Effector CD4-positive, alpha-beta T cell (primary cell): Measurements from ENCODE around the gene RPS6KB1.
"Not testable (repeated sequence)": the region's sequence is repeated elsewhere in the genome, so short reads cannot be mapped to it uniquely, and the experiment has no call there.

Source experiments
- DNase-seq: peaks from one replicate; pipeline ENCODE4 v3.0.0-alpha.2; 2020
- total RNA-seq: gene quantifications from one replicate; lab custom pipeline; 2026; lab: John Stamatoyannopoulos, UW

Gene RPS6KB1
- total RNA-seq, result 164 reads per million, percentile 90 among the genes with 10 or more reads in this experiment

GRCh38 chr17:59892924-59893675 is at the start of gene RPS6KB1, which contains the start of gene TUBD1:
RPS6KB1 (plus strand) TSS chr17:59893121; CDS start chr17:59893185, 64 bp downstream.
TUBD1 (minus strand) TSS chr17:59892943; CDS start chr17:59891002, 1,941 bp downstream.
- peak; percentile 96 for DNase-seq

DNA sequence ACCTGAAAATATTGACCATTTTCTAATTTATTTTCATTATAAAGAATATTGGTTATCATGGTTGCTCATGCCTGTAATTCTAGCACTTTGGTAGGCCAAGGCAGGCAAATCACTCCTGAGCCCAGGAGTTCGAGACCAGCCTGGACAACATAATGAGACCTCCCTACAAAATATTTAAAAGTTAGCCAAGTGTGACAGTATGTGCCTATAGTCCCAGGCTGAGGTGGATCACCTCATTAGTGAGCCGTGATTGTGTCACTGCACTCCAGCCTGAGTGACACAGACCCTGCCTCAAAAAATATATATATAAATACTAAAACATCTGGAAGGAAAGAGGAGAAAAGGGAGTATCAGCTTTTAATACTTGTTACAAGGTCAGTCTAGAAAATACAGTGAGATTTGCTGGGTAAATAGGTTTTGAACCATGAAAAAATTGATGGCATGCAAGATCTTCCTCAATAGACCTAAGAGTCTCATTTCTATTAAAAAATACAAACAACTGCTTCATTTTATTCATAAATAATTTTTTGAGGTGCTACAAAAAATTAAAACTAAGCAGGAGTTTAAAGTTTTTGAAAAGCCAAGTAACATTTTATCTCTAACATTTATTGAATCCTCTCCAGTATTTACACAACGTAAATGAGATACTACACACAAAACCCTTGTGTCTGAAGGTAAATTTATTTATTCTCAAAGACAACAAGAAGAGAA is 47.9 kb upstream of the RPS6KB1 start:
- DNase-seq, result no peak

DNA sequence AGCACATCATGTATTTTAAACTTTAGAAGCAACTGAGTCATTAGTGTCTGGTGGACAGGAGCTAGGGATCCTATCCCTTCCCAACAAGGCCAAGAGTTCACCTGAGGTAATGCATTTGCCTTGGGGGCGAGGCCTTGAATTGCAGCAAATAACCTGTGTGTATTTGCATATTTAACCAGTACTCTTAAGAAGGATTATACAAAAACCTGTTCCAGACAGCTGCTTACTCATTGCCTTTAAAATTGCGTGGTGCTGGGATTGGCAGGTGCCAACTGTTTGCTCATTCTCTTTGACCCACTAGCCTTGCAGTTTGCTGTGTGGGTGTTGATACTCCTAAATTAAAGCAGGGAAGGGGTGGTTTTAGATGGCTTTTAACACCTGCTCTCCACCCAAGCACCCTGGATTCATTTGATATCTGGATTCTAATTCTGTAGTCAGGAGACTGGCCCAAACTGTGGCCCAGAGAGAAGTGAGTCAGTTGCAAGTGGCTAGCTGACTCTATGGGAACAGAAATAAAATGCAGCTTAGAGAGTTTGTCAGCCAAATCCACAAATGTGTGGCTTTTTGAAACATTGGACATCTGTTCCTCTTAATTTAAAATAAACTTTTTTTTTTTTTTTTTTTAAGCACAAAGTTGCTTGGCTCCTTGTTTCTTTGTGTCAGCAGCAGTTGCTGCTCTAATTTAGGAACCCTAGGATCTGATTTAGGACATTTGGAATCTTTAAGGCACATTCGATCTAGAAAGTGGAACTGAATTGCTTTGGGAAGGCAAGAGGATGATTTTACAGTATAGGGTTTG is 47.1 kb upstream of the RPS6KB1 start:
- no peak for DNase-seq

DNA sequence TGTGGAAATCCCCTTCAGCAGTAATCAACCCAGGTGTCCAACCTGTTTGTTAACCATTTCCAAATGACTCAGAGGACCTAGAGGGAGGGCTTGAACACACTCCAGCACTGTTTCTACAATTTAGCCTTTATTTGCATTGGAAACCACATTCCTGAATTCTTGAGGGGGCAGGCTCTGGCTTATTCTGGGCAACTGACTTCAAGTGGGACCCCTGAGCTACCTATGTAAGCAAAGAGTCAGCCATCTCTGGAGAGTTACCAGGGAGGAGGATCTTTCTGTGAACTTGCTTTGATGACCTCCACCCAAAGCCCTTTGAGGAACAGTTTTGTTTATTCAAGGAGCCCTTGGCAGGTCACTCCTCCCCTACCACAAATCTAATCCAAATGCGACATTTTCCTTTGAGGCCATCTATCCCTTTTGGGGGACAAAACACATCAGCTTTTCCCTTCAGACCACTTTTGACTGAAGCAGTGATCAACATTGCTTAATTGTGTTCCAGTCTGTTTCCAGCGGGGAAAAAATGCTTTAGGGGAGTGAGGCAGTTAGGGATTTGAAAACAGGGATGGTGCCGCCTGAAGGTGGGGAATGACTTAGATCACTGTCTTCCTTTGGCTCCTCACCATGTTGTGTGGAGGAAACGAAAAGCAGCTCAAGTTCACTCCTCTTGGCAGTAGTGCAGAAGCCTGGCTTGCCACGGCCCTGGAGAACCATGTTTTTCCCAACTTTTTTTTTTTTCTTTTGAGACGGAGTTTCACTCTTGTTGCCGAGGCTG is 46.3 kb upstream of the RPS6KB1 start:
- DNase-seq, result no peak

- DNase-seq, result no peak
These were observed 44.6 kb upstream of the RPS6KB1 start for GRCh38 chr17:59848385-59848668.

GRCh38 chr17:59848778-59849177 is 44.1 kb upstream of the RPS6KB1 start:
- no peak for DNase-seq

DNA sequence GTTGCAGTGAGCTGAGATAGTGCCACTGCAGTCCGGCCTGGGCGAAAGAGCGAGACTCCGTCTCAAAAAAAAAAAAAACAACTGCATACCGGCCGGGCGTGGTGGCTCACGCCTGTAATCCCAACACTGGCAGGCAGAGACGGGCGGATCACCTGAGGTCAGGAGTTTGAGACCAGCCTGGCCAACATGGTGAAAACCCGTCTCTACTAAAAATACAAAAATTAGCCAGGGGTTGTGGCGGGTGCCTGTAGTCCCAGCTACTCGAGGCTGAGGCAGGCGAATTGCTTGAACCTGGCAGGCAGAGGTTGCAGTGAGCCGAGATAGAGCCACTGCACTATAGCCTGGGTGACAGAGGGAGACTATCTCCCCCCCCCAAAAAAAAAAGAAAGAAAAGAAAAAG is 42.6 kb upstream of the RPS6KB1 start:
- not testable (repeated sequence) for DNase-seq

- DNase-seq, result no peak
These were observed 41.2 kb upstream of the RPS6KB1 start for GRCh38 chr17:59851439-59852375.

- not testable (repeated sequence) for DNase-seq
These were observed 40.1 kb upstream of the RPS6KB1 start for GRCh38 chr17:59852847-59853167.

DNA sequence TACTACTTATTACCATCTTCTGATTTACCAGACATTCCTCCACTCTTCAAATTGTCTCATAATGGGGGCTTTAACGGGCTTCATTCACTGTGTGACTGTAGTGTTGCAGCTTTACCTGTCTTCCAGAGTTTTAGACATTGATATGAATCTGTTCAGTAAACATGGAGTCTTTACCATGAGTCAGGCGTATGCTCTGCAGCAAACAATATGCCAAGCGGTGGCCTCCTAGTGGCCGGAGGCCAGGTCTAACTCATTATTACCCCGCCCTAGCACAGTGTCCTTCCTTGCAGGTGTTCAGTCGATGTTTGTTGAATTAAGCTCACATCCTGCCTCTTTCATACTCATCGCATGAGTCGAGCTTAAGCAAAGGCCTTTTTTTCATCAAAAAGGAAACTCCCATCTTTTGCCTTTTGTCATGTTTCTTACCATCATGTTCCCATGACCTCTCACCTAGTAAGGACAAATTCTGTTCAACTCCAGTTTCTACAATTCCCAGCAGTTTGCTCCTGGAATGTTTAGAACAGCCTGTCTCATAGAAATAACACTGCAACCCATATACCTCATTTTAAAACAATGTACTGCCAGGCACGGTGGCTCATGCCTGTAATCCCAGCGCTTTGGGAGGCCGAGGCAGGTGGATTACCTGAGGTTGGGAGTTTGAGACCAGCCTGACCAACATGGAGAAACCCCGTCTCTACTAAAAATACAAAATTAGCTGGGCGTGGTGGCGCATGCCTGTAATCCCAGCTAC is 39.6 kb upstream of the RPS6KB1 start:
- DNase-seq, result peak; percentile 53

GRCh38 chr17:59853919-59854729 is 38.8 kb upstream of the RPS6KB1 start:
- not testable (repeated sequence) for DNase-seq

DNA sequence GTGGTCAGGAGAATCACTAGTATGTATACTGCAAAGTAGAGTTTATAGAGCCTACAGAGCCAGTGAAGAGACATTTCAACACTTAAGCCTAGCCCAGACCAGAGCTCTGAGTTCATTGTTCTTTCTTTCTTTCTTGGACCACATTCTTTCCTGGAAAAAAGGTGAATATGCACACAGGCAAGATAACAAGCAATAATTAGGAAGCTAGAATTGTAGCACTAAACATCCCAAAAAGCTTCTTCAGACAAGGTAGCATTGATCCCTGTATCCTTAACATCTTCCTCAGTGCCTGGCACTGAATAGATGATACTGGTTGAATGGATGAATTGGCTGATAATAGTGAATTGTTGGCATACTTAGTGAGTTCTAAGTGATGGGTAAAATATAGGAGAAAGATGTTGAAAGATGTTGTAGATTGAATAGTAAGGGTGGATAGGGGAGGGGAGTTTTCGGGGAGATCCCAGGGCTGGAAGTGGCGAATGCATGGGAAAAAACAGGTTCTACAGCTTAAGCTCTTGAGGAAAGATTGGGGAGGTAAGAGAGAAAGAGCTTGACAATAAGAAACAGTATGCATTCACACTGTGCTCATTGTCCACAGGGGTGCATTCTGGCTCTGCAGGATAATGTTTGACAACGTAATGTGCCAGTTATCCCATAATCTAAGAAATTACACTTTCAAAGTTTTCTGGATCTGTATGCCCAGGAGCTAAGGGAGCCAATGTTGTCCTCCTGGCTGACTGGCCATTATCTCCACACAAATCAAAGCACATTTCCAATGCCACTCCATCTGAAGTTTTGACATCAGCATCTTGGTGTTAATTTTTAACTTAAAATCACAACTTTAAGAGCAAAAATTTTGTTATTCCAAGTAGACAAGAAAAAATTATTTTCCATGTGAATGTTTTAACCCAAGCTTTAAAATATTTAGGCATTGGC is 35.8 kb upstream of the RPS6KB1 start:
- DNase-seq, result no peak

DNA sequence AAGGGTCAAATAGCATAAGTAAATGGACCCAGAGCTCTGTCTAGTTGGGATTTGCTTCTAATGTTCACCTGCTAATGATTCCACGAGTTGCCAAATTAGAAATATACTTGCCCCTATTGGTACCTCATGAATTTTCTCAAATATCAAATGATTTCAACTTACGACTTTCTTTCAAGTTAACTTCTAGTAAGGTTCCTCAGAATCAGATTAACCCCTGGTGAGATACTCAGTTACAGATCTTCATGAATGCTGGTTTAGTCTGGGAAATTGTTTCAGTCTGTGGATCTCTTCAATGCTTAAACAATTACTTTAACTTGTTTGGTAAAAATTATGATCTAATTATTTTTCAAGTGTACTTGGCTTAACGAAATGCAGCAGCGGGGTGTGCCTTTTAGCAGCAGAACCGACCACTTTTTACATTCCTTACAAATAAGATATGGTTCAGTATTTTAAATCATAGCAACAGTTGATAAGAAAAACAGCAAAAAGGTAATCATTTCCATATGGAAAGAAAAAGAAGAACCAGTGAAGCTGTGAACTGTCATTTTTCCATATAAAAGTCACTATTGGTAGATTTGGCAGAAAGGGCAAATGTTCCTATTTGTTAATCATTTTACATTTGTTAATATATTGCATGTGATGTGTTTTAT is 34.6 kb upstream of the RPS6KB1 start:
- no peak for DNase-seq

- no peak for DNase-seq
These were observed 34.0 kb upstream of the RPS6KB1 start for GRCh38 chr17:59858932-59859331.

DNA sequence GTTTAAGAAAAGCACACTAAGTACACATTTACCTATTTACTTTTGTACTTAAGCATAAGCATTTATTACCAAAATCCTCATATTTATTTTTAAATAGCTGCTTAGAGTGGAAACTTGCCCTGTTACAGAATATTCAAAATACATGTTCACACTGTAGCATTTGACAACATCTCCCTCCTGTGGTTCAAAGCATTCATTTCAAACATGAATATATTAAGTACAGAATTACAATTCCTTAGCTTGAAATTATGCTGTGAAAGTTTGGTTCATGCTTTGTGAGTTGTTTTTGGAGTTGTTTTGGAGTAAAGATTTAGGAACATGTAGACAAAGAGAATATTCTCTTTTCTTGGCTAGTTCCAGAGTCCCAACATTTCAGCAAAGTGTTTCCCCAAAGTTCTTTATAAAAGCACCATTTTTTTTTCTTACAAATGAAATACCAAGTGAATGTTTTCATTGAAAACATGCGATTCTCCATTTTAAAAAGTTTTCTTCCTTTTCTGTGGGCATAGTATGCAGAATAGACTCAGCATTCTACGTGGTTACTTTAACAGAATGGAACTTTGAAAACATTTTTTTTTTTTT is 33.4 kb upstream of the RPS6KB1 start:
- no peak for DNase-seq

GRCh38 chr17:59863616-59864015 is 29.3 kb upstream of the RPS6KB1 start:
- no peak for DNase-seq

- no peak for DNase-seq
These were observed 23.0 kb upstream of the RPS6KB1 start for GRCh38 chr17:59869941-59870218.

GRCh38 chr17:59870482-59870881 is 22.4 kb upstream of the RPS6KB1 start:
- DNase-seq, result no peak
